CD4-positive, alpha-beta T cell (primary cell): ENCODE results near the gene CDKAL1. TPM values are rescaled to one million over a fixed set of nuclear protein-coding genes. Genes with fewer than 3 reads are reported as not detected.
"Not testable (repeated sequence)": the region's sequence is repeated elsewhere in the genome, so short reads cannot be mapped to it uniquely, and the experiment has no call there.

Experiments used
- ATAC-seq: fragments of 200-7000 bp; cut with Tn5 transposase; one replicate; pipeline ENCODE4 v1.10.0; 2022; ENCODE audit warnings: mild to moderate bottlenecking; ENCODE audit not compliant: poor library complexity
- CTCF ChIA-PET: fragments of 350-600 bp; sonication (Branson Sonifier 250); formaldehyde crosslinking; loops from one replicate; lab custom pipeline; 2021; ENCODE audit warnings: antibody characterized with exemption, inconsistent platforms; lab: Charles Lee
- POLR2A ChIA-PET: fragments of 350-600 bp; sonication (Branson Sonifier 250); formaldehyde crosslinking; loops from one replicate; lab custom pipeline; 2021; ENCODE audit warnings: antibody characterized with exemption, inconsistent platforms; lab: Charles Lee
- DNase-seq, 14 experiments: peaks; one replicate each; pipeline ENCODE4 v3.0.0-alpha.2; 2013 to 2020; ENCODE audit warnings: mixed read lengths in 2 of 14
- H3K27ac ChIP-seq, 2 donors: one replicate each; pipeline versions ENCODE4 v1.5.1 to v1.7.0; 2013; ENCODE audit warnings: low read length in 2 of 2, low read depth in 1 of 2, mild to moderate bottlenecking in 1 of 2
- H3K27me3 ChIP-seq, 2 experiments: 1 replicate in 1 of 2; 2 replicates in 1 of 2; pipeline versions ENCODE4 v1.6.1 to v1.7.0; 2013; ENCODE audit warnings: low read length in 2 of 2, control low read depth in 1 of 2, mild to moderate bottlenecking in 1 of 2, moderate library complexity in 1 of 2; ENCODE audit not compliant: insufficient read depth in 2 of 2, control insufficient read depth in 1 of 2
- H3K36me3 ChIP-seq: one replicate; pipeline ENCODE4 v1.6.1; 2013; ENCODE audit warnings: low read length, control low read depth; ENCODE audit not compliant: insufficient read depth
- H3K4me1 ChIP-seq: one replicate; pipeline ENCODE4 v1.6.1; 2013; ENCODE audit warnings: low read length, control low read depth; ENCODE audit not compliant: insufficient read depth
- H3K4me3 ChIP-seq: one replicate; pipeline ENCODE4 v1.5.1; 2013; ENCODE audit warnings: mild to moderate bottlenecking, low read length, moderate library complexity
- H3K9me3 ChIP-seq, 2 experiments: 1 replicate in 1 of 2; 2 replicates in 1 of 2; pipeline versions ENCODE4 v1.6.1 to v1.7.0; 2013; ENCODE audit warnings: low read length in 2 of 2, mild to moderate bottlenecking in 2 of 2, control low read depth in 1 of 2, moderate library complexity in 1 of 2; ENCODE audit not compliant: control insufficient read depth in 1 of 2, insufficient read depth in 1 of 2
- H3K27ac Mint-ChIP-seq: one replicate; pipeline ENCODE4 v1.8.0; 2020; ENCODE audit warnings: mixed read lengths
- H3K27me3 Mint-ChIP-seq: one replicate; pipeline ENCODE4 v1.8.0; 2021; ENCODE audit warnings: mixed read lengths
- H3K36me3 Mint-ChIP-seq: one replicate; pipeline ENCODE4 v1.8.0; 2021; ENCODE audit warnings: low read depth, mixed read lengths
- H3K4me1 Mint-ChIP-seq: one replicate; pipeline ENCODE4 v1.8.0; 2021; ENCODE audit warnings: low read depth, mixed read lengths
- H3K4me3 Mint-ChIP-seq: one replicate; pipeline ENCODE4 v1.8.0; 2020; ENCODE audit warnings: mild to moderate bottlenecking, mixed read lengths
- H3K9me3 Mint-ChIP-seq: one replicate; pipeline ENCODE4 v1.8.0; 2020; ENCODE audit warnings: mixed read lengths
- CTCF ChIP-seq: fragments of 200-600 bp; IDR thresholded peaks from one replicate; pipeline ENCODE4 v1.8.0; 2022; ENCODE audit warnings: antibody characterized with exemption, mild to moderate bottlenecking
- intact Hi-C, 2 experiments: fragments of 100-400 bp; cut with DNase I in 1 of 2; cut with micrococcal nuclease in 1 of 2; formaldehyde crosslinking; loops; one replicate each; pipeline versions ENCODE4 v1.15.1 to v1.9.0; 2023 to 2025; cut with DNase I, micrococcal nuclease
- total RNA-seq, 174 experiments: library from RNA in 2 of 174; stranded (reverse) in 2 of 174; gene quantifications; one replicate each; pipeline ENCODE4 v1.2.3 and lab custom pipeline; 2021 to 2026

The CDKAL1 gene
- total RNA-seq, 2 experiments from 2014 or later: 21.3 to 23.9 TPM

DNA sequence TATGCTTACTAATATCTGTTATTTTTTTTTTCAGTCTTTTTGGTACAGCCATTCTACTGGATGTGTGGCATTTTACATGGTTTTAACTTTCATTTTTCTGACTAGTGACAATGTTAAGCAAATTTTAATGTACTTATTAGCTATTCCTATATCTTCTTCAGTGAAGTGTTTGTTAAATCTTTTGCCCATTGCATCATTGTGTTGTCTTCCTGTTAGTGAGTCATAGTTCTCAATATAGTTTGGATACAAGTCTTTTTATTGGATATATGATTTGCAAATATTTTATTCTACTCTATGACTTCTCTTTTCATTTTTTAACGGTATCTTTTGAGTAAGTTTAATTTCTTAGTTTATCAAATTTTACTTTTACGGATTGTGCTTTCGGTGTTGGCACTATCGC is 519.4 kb downstream of the CDKAL1 start:
- no peak for TF ChIP-seq CTCF
- intact Hi-C loops: no loop called here
- Histone ChIP-seq H3K36me3 (no peaks in the 10 kb centered on the region), H3K27me3 (no peaks in the 10 kb centered on the region), H3K9me3 (peaks cover 2 to 10% of the 10 kb centered on the region in 2 experiments), H3K27ac (no peak overlapping the region), H3K4me3 (no peak overlapping the region), H3K4me1 (no peaks in the 10 kb centered on the region)
- no peaks in the 10 kb centered on the region for H3K27me3 Mint-ChIP-seq
- peaks cover 19% of the 10 kb centered on the region for H3K9me3 Mint-ChIP-seq
- no peak for ATAC-seq
- H3K27ac Mint-ChIP-seq: no peak overlapping the region
- H3K4me3 Mint-ChIP-seq: no peak overlapping the region
- ChIA-PET CTCF (no interaction called here), POLR2A (no interaction called here)
- H3K36me3 Mint-ChIP-seq: peaks cover 64% of the 10 kb centered on the region
- no peak for DNase-seq
- H3K4me1 Mint-ChIP-seq: no peaks in the 10 kb centered on the region

DNA sequence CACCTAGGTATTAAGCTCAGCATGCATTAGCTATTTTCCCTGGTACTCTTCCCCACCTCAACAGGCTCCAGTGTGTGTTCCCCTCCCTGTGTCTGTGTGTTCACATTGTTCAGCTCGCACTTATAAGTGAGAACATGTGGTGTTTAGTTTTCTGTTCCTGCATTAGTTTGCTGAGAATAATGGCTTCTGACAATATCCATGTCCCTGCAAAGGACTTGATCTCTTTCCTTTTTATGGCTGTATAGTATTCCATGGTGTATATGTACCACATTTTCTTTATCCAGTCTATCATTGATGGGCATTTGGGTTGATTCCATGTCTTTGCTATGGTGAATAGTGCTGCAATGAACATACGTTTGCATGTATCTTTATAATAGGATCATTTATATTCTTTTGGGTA is 521.2 kb downstream of the CDKAL1 start:
- H3K27me3 Mint-ChIP-seq, H3K36me3 ChIP-seq, H3K27ac Mint-ChIP-seq, ATAC-seq, intact Hi-C loops, H3K27ac ChIP-seq, POLR2A ChIA-PET, H3K4me1 Mint-ChIP-seq, H3K4me1 ChIP-seq, DNase-seq, H3K27me3 ChIP-seq, CTCF ChIA-PET, H3K4me3 ChIP-seq, H3K4me3 Mint-ChIP-seq: not testable (repeated sequence)
- H3K36me3 Mint-ChIP-seq: peaks cover 73% of the 10 kb centered on the region
- H3K9me3 ChIP-seq: peaks cover 11 to 24% of the 10 kb centered on the region in 2 experiments
- H3K9me3 Mint-ChIP-seq: peaks cover 24% of the 10 kb centered on the region

GRCh38 chr6:21061892-21062291 is 527.6 kb downstream of the CDKAL1 start:
- no peak overlapping the region for H3K27ac ChIP-seq
- Mint-ChIP-seq H3K4me3 (no peak overlapping the region), H3K9me3 (peaks cover 20% of the 10 kb centered on the region), H3K27me3 (no peaks in the 10 kb centered on the region), H3K36me3 (peaks cover 71% of the 10 kb centered on the region), H3K4me1 (no peaks in the 10 kb centered on the region), H3K27ac (no peak overlapping the region)
- CTCF ChIA-PET: no interaction called here
- POLR2A ChIA-PET: interaction anchor here (0.7 kb wide), 1 partner anchor 14 kb away, joined by 4 read pairs; no protein-coding TSS in a partner anchor
- H3K27me3 ChIP-seq: no peaks in the 10 kb centered on the region
- intact Hi-C loops: no loop called here
- no peak overlapping the region for H3K4me3 ChIP-seq
- no peaks in the 10 kb centered on the region for H3K4me1 ChIP-seq
- peaks cover 11 to 24% of the 10 kb centered on the region in 2 experiments for H3K9me3 ChIP-seq
- H3K36me3 ChIP-seq: no peaks in the 10 kb centered on the region
- ATAC-seq (no peak), DNase-seq (no peak)
- no peak for TF ChIP-seq CTCF

DNA sequence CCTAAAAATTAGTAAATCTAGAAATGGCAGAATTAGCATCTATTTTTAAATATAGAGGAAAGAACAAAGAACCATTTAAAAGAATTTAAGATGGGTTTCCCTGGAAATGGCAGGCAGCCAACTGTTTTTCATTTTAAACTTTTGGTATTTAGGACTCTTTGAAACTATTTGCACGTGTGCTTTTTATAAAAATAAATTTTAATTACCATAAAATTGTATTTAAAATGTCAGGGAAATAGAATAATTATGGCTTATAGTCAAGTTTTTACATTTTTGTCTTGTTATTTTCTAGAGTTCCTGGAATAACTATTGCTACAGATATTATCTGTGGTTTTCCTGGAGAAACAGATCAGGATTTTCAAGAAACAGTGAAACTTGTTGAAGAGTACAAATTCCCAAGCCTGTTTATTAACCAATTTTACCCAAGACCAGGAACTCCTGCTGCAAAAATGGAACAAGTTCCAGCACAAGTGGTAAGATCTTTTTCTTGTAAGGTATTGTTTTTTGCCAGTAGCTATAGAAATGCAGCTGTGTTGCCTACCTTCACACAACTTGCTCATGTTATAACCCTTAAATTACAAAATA is 530.6 kb downstream of the CDKAL1 start:
- TF ChIP-seq CTCF: no peak
- H3K27me3 Mint-ChIP-seq: no peaks in the 10 kb centered on the region
- H3K27ac Mint-ChIP-seq: no peak overlapping the region
- DNase-seq (no peak), ATAC-seq (no peak)
- Histone ChIP-seq H3K36me3 (no peaks in the 10 kb centered on the region), H3K27me3 (no peaks in the 10 kb centered on the region), H3K4me3 (no peak overlapping the region), H3K27ac (no peak overlapping the region), H3K4me1 (no peaks in the 10 kb centered on the region), H3K9me3 (peaks cover 0 to 2% of the 10 kb centered on the region in 2 experiments)
- POLR2A ChIA-PET: no interaction called here
- peaks cover 71% of the 10 kb centered on the region for H3K36me3 Mint-ChIP-seq
- intact Hi-C loops: no loop called here
- CTCF ChIA-PET: no interaction called here
- no peak overlapping the region for H3K4me3 Mint-ChIP-seq
- H3K4me1 Mint-ChIP-seq: no peaks in the 10 kb centered on the region
- H3K9me3 Mint-ChIP-seq: peaks cover 2% of the 10 kb centered on the region
